Iris pigment epithelial cell (primary cell): ENCODE data around the gene SMC1A.

Source experiments
- DNase-seq: peaks from one replicate; pipeline ENCODE4 v3.0.0-alpha.2; 2011; ENCODE audit warnings: low read depth

SMC1A gene

GRCh38 chrX:53337101-53337500 is 85.4 kb downstream of the SMC1A start:
- DNase-seq = no peak

GRCh38 chrX:53333853-53334252 is 88.6 kb downstream of the SMC1A start:
- no peak for DNase-seq

GRCh38 chrX:53332204-53332603 is 90.2 kb downstream of the SMC1A start:
- no peak for DNase-seq

- DNase-seq = no peak
Measured at GRCh38 chrX:53330331-53330730, 92.1 kb downstream of the SMC1A start.

GRCh38 chrX:53324803-53325202 is 97.7 kb downstream of the SMC1A start:
- DNase-seq = no peak
